GF-D8 (cell line): ENCODE results near the gene PRCP.

Experiments
- DNase-seq: peaks from one replicate; lab custom pipeline; 2025; lab: John Stamatoyannopoulos, UW

PRCP gene

GRCh38 chr11:82830746-82831145 lies 69.5 kb downstream of the PRCP start:
- DNase-seq, result no peak

- no peak for DNase-seq
These were observed 71.1 kb downstream of the PRCP start for GRCh38 chr11:82829101-82829500.

- DNase-seq, result no peak
These were observed 71.8 kb downstream of the PRCP start for GRCh38 chr11:82828472-82828871.

GRCh38 chr11:82826526-82826925 lies 73.7 kb downstream of the PRCP start:
- no peak for DNase-seq

- DNase-seq, result no peak
These were observed 76.3 kb downstream of the PRCP start for GRCh38 chr11:82823647-82824619.

- no peak for DNase-seq
These were observed 81.7 kb downstream of the PRCP start for GRCh38 chr11:82818409-82819043.

- DNase-seq, result no peak
These were observed 84.8 kb downstream of the PRCP start for GRCh38 chr11:82815406-82815805.

GRCh38 chr11:82814379-82814778 lies 85.9 kb downstream of the PRCP start:
- no peak for DNase-seq

- no peak for DNase-seq
These were observed 88.9 kb downstream of the PRCP start for GRCh38 chr11:82811369-82811768.

GRCh38 chr11:82810738-82811137 lies 89.5 kb downstream of the PRCP start:
- DNase-seq, result no peak

GRCh38 chr11:82810326-82810725 lies 89.9 kb downstream of the PRCP start:
- no peak for DNase-seq

- no peak for DNase-seq
These were observed 92.6 kb downstream of the PRCP start for GRCh38 chr11:82807646-82808045.

- DNase-seq, result no peak
These were observed 97.5 kb downstream of the PRCP start for GRCh38 chr11:82802710-82803109.

GRCh38 chr11:82796998-82797961 lies 103.0 kb downstream of the PRCP start:
- no peak for DNase-seq

GRCh38 chr11:82794490-82794889 lies 105.7 kb downstream of the PRCP start:
- no peak for DNase-seq

GRCh38 chr11:82792822-82793569 lies 107.2 kb downstream of the PRCP start:
- DNase-seq, result no peak

GRCh38 chr11:82792319-82792718 lies 107.9 kb downstream of the PRCP start:
- DNase-seq, result no peak

GRCh38 chr11:82791779-82792178 lies 108.5 kb downstream of the PRCP start:
- no peak for DNase-seq

- DNase-seq, result no peak
These were observed 109.3 kb downstream of the PRCP start for GRCh38 chr11:82790723-82791484.

- DNase-seq, result no peak
These were observed 112.2 kb downstream of the PRCP start for GRCh38 chr11:82787981-82788380.

GRCh38 chr11:82786836-82787235 lies 113.4 kb downstream of the PRCP start:
- DNase-seq, result no peak
